HL-60 (cell line): ENCODE data around the gene ETAA1.

Experiments
- DNase-seq, 2 experiments: peaks; one replicate each; pipeline ENCODE4 v3.0.0-alpha.2; 2010 to 2020; ENCODE audit warnings: low read depth in 1 of 2, low spot score in 1 of 2
- H3K27ac ChIP-seq: fragments of 250-450 bp; sonication (Bioruptor Pico); replicated peaks from 2 replicates; pipeline ENCODE4 v1.5.1; 2020; ENCODE audit warnings: mild to moderate bottlenecking, moderate library complexity
- H3K27me3 ChIP-seq: fragments of 250-450 bp; sonication (Bioruptor Pico); 2 replicates; pipeline ENCODE4 v1.5.1; 2021; ENCODE audit warnings: mild to moderate bottlenecking, moderate library complexity; ENCODE audit not compliant: insufficient read depth, poor library complexity, severe bottlenecking
- H3K4me3 ChIP-seq: replicated peaks from 2 replicates; pipeline ENCODE4 v1.5.1; 2011; ENCODE audit warnings: mild to moderate bottlenecking, control low read depth, low read length; ENCODE audit not compliant: insufficient read depth
- GABPA ChIP-seq: IDR thresholded peaks from 2 replicates; pipeline ENCODE4 v1.6.1; 2012; ENCODE audit warnings: low read depth
- POLR2AphosphoS5 ChIP-seq: IDR thresholded peaks from 2 replicates; pipeline ENCODE4 v1.6.1; 2012; ENCODE audit warnings: low read depth
- SPI1 ChIP-seq: IDR thresholded peaks from 2 replicates; pipeline ENCODE4 v1.6.1; 2012; ENCODE audit warnings: low read depth, mild to moderate bottlenecking, borderline replicate concordance
- TF ChIP-seq, protein P1 (sequence below): IDR thresholded peaks from one replicate; pipeline ENCODE4 v1.5.1; 2011; ENCODE audit warnings: low read length, control low read depth, inconsistent platforms; ENCODE audit not compliant: insufficient read depth
- TF ChIP-seq, protein P2 (sequence below): IDR thresholded peaks from 2 replicates; pipeline ENCODE4 v1.6.1; 2012; ENCODE audit warnings: low read depth; ENCODE audit not compliant: insufficient replicate concordance

Gene ETAA1

DNA sequence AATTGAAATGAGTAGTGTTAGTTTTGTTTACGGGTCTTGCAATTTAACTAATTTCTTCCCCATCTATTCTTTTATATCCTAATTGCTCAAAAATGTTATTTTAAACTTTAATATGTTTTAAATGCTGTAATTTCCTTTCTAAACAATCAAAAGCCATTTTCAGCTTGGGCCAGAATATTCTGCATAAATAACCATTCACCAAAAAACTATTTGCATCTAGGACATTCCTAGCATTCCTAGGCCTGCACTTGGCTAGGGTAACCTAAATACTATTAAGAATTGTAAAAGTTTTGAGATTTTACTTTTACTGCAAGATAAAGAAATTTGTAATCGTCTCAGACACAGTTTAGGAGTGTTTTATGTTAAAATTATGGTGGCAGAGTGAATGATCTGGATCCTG is 7.8 kb upstream of the ETAA1 start:
- no peaks in the 10 kb centered on the region for H3K27me3 ChIP-seq
- TF ChIP-seq, protein P1, sequence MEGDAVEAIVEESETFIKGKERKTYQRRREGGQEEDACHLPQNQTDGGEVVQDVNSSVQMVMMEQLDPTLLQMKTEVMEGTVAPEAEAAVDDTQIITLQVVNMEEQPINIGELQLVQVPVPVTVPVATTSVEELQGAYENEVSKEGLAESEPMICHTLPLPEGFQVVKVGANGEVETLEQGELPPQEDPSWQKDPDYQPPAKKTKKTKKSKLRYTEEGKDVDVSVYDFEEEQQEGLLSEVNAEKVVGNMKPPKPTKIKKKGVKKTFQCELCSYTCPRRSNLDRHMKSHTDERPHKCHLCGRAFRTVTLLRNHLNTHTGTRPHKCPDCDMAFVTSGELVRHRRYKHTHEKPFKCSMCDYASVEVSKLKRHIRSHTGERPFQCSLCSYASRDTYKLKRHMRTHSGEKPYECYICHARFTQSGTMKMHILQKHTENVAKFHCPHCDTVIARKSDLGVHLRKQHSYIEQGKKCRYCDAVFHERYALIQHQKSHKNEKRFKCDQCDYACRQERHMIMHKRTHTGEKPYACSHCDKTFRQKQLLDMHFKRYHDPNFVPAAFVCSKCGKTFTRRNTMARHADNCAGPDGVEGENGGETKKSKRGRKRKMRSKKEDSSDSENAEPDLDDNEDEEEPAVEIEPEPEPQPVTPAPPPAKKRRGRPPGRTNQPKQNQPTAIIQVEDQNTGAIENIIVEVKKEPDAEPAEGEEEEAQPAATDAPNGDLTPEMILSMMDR: no peak
- TF ChIP-seq GABPA (no peak), POLR2AphosphoS5 (no peak), SPI1 (no peak)
- TF ChIP-seq, protein P2, sequence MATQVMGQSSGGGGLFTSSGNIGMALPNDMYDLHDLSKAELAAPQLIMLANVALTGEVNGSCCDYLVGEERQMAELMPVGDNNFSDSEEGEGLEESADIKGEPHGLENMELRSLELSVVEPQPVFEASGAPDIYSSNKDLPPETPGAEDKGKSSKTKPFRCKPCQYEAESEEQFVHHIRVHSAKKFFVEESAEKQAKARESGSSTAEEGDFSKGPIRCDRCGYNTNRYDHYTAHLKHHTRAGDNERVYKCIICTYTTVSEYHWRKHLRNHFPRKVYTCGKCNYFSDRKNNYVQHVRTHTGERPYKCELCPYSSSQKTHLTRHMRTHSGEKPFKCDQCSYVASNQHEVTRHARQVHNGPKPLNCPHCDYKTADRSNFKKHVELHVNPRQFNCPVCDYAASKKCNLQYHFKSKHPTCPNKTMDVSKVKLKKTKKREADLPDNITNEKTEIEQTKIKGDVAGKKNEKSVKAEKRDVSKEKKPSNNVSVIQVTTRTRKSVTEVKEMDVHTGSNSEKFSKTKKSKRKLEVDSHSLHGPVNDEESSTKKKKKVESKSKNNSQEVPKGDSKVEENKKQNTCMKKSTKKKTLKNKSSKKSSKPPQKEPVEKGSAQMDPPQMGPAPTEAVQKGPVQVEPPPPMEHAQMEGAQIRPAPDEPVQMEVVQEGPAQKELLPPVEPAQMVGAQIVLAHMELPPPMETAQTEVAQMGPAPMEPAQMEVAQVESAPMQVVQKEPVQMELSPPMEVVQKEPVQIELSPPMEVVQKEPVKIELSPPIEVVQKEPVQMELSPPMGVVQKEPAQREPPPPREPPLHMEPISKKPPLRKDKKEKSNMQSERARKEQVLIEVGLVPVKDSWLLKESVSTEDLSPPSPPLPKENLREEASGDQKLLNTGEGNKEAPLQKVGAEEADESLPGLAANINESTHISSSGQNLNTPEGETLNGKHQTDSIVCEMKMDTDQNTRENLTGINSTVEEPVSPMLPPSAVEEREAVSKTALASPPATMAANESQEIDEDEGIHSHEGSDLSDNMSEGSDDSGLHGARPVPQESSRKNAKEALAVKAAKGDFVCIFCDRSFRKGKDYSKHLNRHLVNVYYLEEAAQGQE: no peak
- H3K27ac ChIP-seq: no peak overlapping the region
- DNase-seq: no peak
- no peak overlapping the region for H3K4me3 ChIP-seq

DNA sequence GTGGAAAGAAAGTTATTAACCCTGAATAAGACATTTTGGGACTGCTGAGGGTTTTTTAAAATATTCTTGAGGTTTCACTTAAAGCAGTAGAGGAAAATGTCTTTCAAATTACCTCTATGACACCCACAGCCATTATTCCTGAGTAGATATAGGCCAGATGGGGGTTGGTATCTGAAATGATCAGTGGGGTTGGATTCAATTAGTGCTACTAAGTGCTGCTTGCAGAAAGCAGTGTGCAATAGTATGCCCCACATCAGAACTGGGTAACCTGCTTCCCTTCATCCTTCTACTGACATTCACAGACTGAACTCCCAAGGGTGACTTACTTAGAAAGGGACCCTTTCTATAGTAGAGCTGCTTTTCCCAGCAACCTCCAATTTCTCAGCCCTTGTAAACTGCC is 7.3 kb upstream of the ETAA1 start:
- Histone ChIP-seq H3K4me3 (no peak overlapping the region), H3K27ac (no peak overlapping the region), H3K27me3 (no peaks in the 10 kb centered on the region)
- TF ChIP-seq, protein P2: no peak
- TF ChIP-seq GABPA (no peak), POLR2AphosphoS5 (no peak), SPI1 (no peak)
- TF ChIP-seq, protein P1: no peak
- DNase-seq: no peak

DNA sequence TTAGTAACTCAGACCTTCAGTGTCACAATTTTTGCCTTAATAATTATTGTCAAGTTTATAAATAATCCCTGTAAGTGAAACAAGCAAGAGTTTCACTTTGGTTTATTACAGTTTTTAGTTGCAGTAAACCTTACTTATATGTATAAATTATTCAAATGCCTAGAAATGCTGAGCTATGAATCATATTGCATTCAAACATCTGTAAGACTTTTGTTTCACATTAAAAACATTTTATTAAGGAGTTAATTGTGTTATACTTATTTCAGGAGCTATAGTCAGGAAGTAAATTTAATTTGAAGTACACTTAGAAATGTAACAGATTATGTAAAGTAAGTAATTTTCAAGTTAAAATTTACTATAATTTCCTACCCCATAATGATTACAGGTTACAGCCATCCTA is 3.9 kb upstream of the ETAA1 start:
- Histone ChIP-seq H3K4me3 (no peak overlapping the region), H3K27me3 (no peaks in the 10 kb centered on the region), H3K27ac (no peak overlapping the region)
- DNase-seq: no peak
- TF ChIP-seq GABPA (no peak), SPI1 (no peak), POLR2AphosphoS5 (no peak)
- TF ChIP-seq, protein P1: no peak
- TF ChIP-seq, protein P2: no peak
